ENCODE data around the gene GREM2. TPM values are rescaled to one million over a fixed set of nuclear protein-coding genes. Genes with fewer than 3 reads are reported as not detected.

Gene GREM2
- total RNA-seq, 4 donors from 2014 or later, result 1.8 to 8.9 (median 3.3) TPM

- 76 to 82% methylated on average over 6 of the region's 6 CpGs for WGBS, 2 donors (ENCODE audit: low coverage in 1 of 2)
- ATAC-seq, result no peak
Measured at GRCh38 chr1:240478536-240478935, 133.4 kb downstream of the GREM2 start.

GRCh38 chr1:240475832-240476231 is 136.1 kb downstream of the GREM2 start:
- TF ChIP-seq POLR2A (IDR thresholded peaks at IDR 0.05), result no peak
- no peak for TF ChIP-seq POLR2AphosphoS5 (IDR thresholded peaks at IDR 0.05)
- TF ChIP-seq CTCF (IDR thresholded peaks at IDR 0.05), result no peak
- no peak for TF ChIP-seq EP300 (IDR thresholded peaks at IDR 0.05)
- Histone ChIP-seq H3K4me3 (no peak overlapping the region), H3K27ac (no peak overlapping the region), H3K27me3 (no peaks in the 10 kb centered on the region), H3K9me3 (no peaks in the 10 kb centered on the region), H3K36me3 (no peaks in the 10 kb centered on the region), H3K4me1 (no peaks in the 10 kb centered on the region)
- 81 to 100% methylated on average over 3 to 4 of the region's 4 CpGs for WGBS, 2 donors (ENCODE audit: low coverage in 1 of 2)
- no peak for ATAC-seq

More at GRCh38 chr1:240478536-240478935, 133.4 kb downstream of the GREM2 start:
- Histone ChIP-seq H3K27me3 (no peaks in the 10 kb centered on the region), H3K4me1 (no peaks in the 10 kb centered on the region), H3K36me3 (no peaks in the 10 kb centered on the region), H3K27ac (no peak overlapping the region), H3K9me3 (no peaks in the 10 kb centered on the region), H3K4me3 (no peak overlapping the region)
- TF ChIP-seq CTCF (IDR thresholded peaks at IDR 0.05) (no peak), POLR2AphosphoS5 (IDR thresholded peaks at IDR 0.05) (no peak), EP300 (IDR thresholded peaks at IDR 0.05) (no peak), POLR2A (IDR thresholded peaks at IDR 0.05) (no peak)

GRCh38 chr1:240474133-240474614 is 137.8 kb downstream of the GREM2 start:
- 79 to 83% methylated on average over 5 of the region's 5 CpGs for WGBS, 2 donors (ENCODE audit: low coverage in 1 of 2)
- TF ChIP-seq POLR2AphosphoS5 (IDR thresholded peaks at IDR 0.05) (no peak), POLR2A (IDR thresholded peaks at IDR 0.05) (no peak), CTCF (IDR thresholded peaks at IDR 0.05) (no peak), EP300 (IDR thresholded peaks at IDR 0.05) (no peak)

GRCh38 chr1:240468656-240469055 is 143.3 kb downstream of the GREM2 start:
- Histone ChIP-seq H3K27me3 (no peaks in the 10 kb centered on the region), H3K9me3 (no peaks in the 10 kb centered on the region), H3K4me3 (no peak overlapping the region), H3K4me1 (no peaks in the 10 kb centered on the region), H3K27ac (no peak overlapping the region), H3K36me3 (no peaks in the 10 kb centered on the region)
- ATAC-seq, result no peak
- TF ChIP-seq EP300 (IDR thresholded peaks at IDR 0.05) (no peak), CTCF (IDR thresholded peaks at IDR 0.05) (no peak), POLR2AphosphoS5 (IDR thresholded peaks at IDR 0.05) (no peak), POLR2A (IDR thresholded peaks at IDR 0.05) (no peak)
- WGBS, 2 donors (ENCODE audit: low coverage in 1 of 2), result 62 to 80% methylated on average over 6 to 7 of the region's 7 CpGs

More at GRCh38 chr1:240474133-240474614, 137.8 kb downstream of the GREM2 start:
- no peak overlapping the region for H3K4me3 ChIP-seq
- no peaks in the 10 kb centered on the region for H3K4me1 ChIP-seq
- no peaks in the 10 kb centered on the region for H3K27me3 ChIP-seq
- no peak for ATAC-seq
- no peak overlapping the region for H3K27ac ChIP-seq
- no peaks in the 10 kb centered on the region for H3K36me3 ChIP-seq
- H3K9me3 ChIP-seq, result no peaks in the 10 kb centered on the region

- TF ChIP-seq EP300 (IDR thresholded peaks at IDR 0.05) (no peak), CTCF (IDR thresholded peaks at IDR 0.05) (no peak), POLR2AphosphoS5 (IDR thresholded peaks at IDR 0.05) (no peak), POLR2A (IDR thresholded peaks at IDR 0.05) (no peak)
- Histone ChIP-seq H3K27me3 (no peaks in the 10 kb centered on the region), H3K9me3 (no peaks in the 10 kb centered on the region), H3K4me3 (no peak overlapping the region), H3K36me3 (no peaks in the 10 kb centered on the region), H3K4me1 (no peaks in the 10 kb centered on the region), H3K27ac (no peak overlapping the region)
- no peak for ATAC-seq
Measured at GRCh38 chr1:240467895-240468294, 144.1 kb downstream of the GREM2 start.

Measured in gastroesophageal sphincter (tissue), 4 donors.